Fibroblast of lung (primary cell): Measurements from ENCODE around the gene PPP3CB.

ENCODE experiments used
- CTCF ChIP-seq, 2 donors: IDR thresholded peaks in 1 of 2; conservative IDR thresholded peaks in 1 of 2; 1 replicate in 1 of 2; 2 replicates in 1 of 2; pipeline ENCODE4 v1.5.1; 2011 to 2012; ENCODE audit warnings: low read length in 2 of 2, control low read depth in 1 of 2, inconsistent platforms in 1 of 2, low read depth in 1 of 2, mild to moderate bottlenecking in 1 of 2
- EZH2 ChIP-seq: IDR thresholded peaks from 2 replicates; pipeline ENCODE4 v1.5.1; 2012; ENCODE audit warnings: low read length, control low read depth, mild to moderate bottlenecking; ENCODE audit errors: missing control alignments

GRCh38 chr10:73456187-73456890 is 39.5 kb downstream of the PPP3CB start:
- no peak for TF ChIP-seq CTCF (conservative IDR thresholded peaks at IDR 0.05 in 1 of 2, IDR thresholded peaks at IDR 0.05 in 1 of 2; ENCODE audit: low read depth in 1 of 2, low read length in 2 of 2)
- no peak for TF ChIP-seq EZH2
